Keratinocyte (primary cell): Measurements from ENCODE around the gene NRP2. TPM values are rescaled to one million over a fixed set of nuclear protein-coding genes. Genes with fewer than 3 reads are reported as not detected.

Source experiments
- DNase-seq: peaks from one replicate; pipeline ENCODE4 v3.0.0-alpha.2; 2011; ENCODE audit warnings: low read depth, missing footprints, low spot score
- FAIRE-seq: peaks from 2 replicates; lab custom pipeline; 2011; peaks lifted over from hg19 to GRCh38; lab: Jason Lieb, UNC
- H2AFZ ChIP-seq: 2 replicates; pipeline ENCODE4 v1.6.0; 2012; ENCODE audit warnings: low read length, control low read depth, inconsistent platforms; ENCODE audit not compliant: control insufficient read depth
- H3K27ac ChIP-seq: 2 replicates; pipeline ENCODE4 v1.5.1; 2011; ENCODE audit warnings: low read length; ENCODE audit not compliant: control insufficient read depth, insufficient read depth
- H3K27me3 ChIP-seq: 3 replicates; pipeline ENCODE4 v1.6.0; 2011; ENCODE audit warnings: low read length; ENCODE audit not compliant: control insufficient read depth, insufficient read depth; ENCODE audit errors: extremely low read depth
- H3K36me3 ChIP-seq, 2 experiments: 2 replicates in 1 of 2; 3 replicates in 1 of 2; pipeline ENCODE4 v1.5.1; 2011; ENCODE audit warnings: low read length in 2 of 2, mild to moderate bottlenecking in 1 of 2; ENCODE audit not compliant: control insufficient read depth in 2 of 2, insufficient read depth in 2 of 2; ENCODE audit errors: extremely low read depth in 1 of 2
- H3K4me1 ChIP-seq: 3 replicates; pipeline ENCODE4 v1.5.1; 2011; ENCODE audit warnings: low read length; ENCODE audit not compliant: control insufficient read depth, insufficient read depth; ENCODE audit errors: extremely low read depth
- H3K4me2 ChIP-seq: 3 replicates; pipeline ENCODE4 v1.6.0; 2011; ENCODE audit warnings: low read depth, low read length; ENCODE audit not compliant: control insufficient read depth, insufficient read depth; ENCODE audit errors: extremely low read depth
- H3K4me3 ChIP-seq, 3 experiments: fragments of 200-600 bp in 1 of 3; sonication (generic) in 1 of 3; 2 replicates in 2 of 3; 3 replicates in 1 of 3; pipeline ENCODE4 v1.5.1; 2011 to 2016; ENCODE audit warnings: low read length in 3 of 3, mild to moderate bottlenecking in 3 of 3, control low read depth in 2 of 3, inconsistent platforms in 1 of 3, low read depth in 1 of 3, mixed read lengths in 1 of 3, mixed run types in 1 of 3, moderate library complexity in 1 of 3; ENCODE audit not compliant: control insufficient read depth in 2 of 3, insufficient read depth in 2 of 3; ENCODE audit errors: extremely low read depth in 1 of 3
- H3K79me2 ChIP-seq: 2 replicates; pipeline ENCODE4 v1.6.0; 2012; ENCODE audit warnings: low read length; ENCODE audit not compliant: control insufficient read depth, insufficient read depth
- H3K9ac ChIP-seq: 3 replicates; pipeline ENCODE4 v1.6.0; 2011; ENCODE audit warnings: low read length; ENCODE audit not compliant: control insufficient read depth, insufficient read depth; ENCODE audit errors: extremely low read depth
- H3K9me1 ChIP-seq: 3 replicates; pipeline ENCODE4 v1.6.0; 2011; ENCODE audit warnings: low read length; ENCODE audit not compliant: control insufficient read depth, insufficient read depth; ENCODE audit errors: extremely low read depth
- H3K9me3 ChIP-seq: 2 replicates; pipeline ENCODE4 v1.5.1; 2012; ENCODE audit warnings: low read depth, low read length; ENCODE audit not compliant: control insufficient read depth
- H4K20me1 ChIP-seq: 3 replicates; pipeline ENCODE4 v1.6.0; 2011; ENCODE audit warnings: low read length; ENCODE audit not compliant: control insufficient read depth, insufficient read depth; ENCODE audit errors: extremely low read depth
- CTCF ChIP-seq, 3 experiments: IDR thresholded peaks in 1 of 3; conservative IDR thresholded peaks in 1 of 3; optimal IDR thresholded peaks in 1 of 3; 2 replicates in 2 of 3; 3 replicates in 1 of 3; pipeline versions ENCODE3 to v1.5.1; 2011; ENCODE audit warnings: low read length in 3 of 3, mild to moderate bottlenecking in 3 of 3, moderate library complexity in 2 of 3, control low read depth in 1 of 3, inconsistent platforms in 1 of 3; ENCODE audit not compliant: insufficient read depth in 2 of 3; ENCODE audit errors: extremely low read depth in 1 of 3
- EZH2 ChIP-seq: IDR thresholded peaks from one replicate; pipeline ENCODE4 v1.6.1; 2012; ENCODE audit warnings: inconsistent platforms, mild to moderate bottlenecking, low read length, moderate library complexity
- dilution Hi-C: fragments of 300-500 bp; cut with MboI; formaldehyde crosslinking; loops from one replicate; pipeline ENCODE4 v1.7.0; 2020; ENCODE audit warnings: low sequenced_read_pairs; ENCODE audit not compliant: extremely low pct_ligation_motif_present
- polyA plus RNA-seq, 5 experiments: library from polyadenylated mRNA; depleted of rRNA in 3 of 5; stranded (reverse) in 3 of 5; stranded (forward) in 1 of 5; unstranded in 1 of 5; fragments of >200 nt; gene quantifications; 1 replicate in 1 of 5; 2 replicates in 3 of 5; 3 replicates in 1 of 5; pipeline versions ENCODE4 v1.2.1 to v1.2.3, GENCODE V29; 2011 to 2012; ENCODE audit warnings: missing spikeins in 2 of 5, low read depth in 1 of 5, low replicate concordance in 1 of 5

NRP2 gene
- polyA plus RNA-seq, 1 donor (not counting 4 experiments of a cell fraction or from before 2014, with no cell fraction given): 20.6 TPM

GRCh38 chr2:205802941-205803340, 120.6 kb downstream of the NRP2 start:
- Histone ChIP-seq H3K9ac (no peak overlapping the region), H3K9me1 (no peaks in the 10 kb centered on the region), H3K4me2 (no peak overlapping the region), H3K4me1 (no peaks in the 10 kb centered on the region), H3K27me3 (no peaks in the 10 kb centered on the region), H3K27ac (no peak overlapping the region), H4K20me1 (no peaks in the 10 kb centered on the region), H3K36me3 (no peaks in the 10 kb centered on the region), H3K9me3 (no peaks in the 10 kb centered on the region), H2AFZ (no peak overlapping the region), H3K79me2 (no peaks in the 10 kb centered on the region), H3K4me3 (no peak overlapping the region)
- no peak for TF ChIP-seq CTCF (optimal IDR thresholded peaks at IDR 0.05 in 1 of 3, IDR thresholded peaks at IDR 0.05 in 1 of 3, conservative IDR thresholded peaks at IDR 0.05 in 1 of 3; ENCODE audit: extremely low read depth in 1 of 3, insufficient read depth in 2 of 3, low read length in 3 of 3)
- no peak for TF ChIP-seq EZH2
- dilution Hi-C loops: no loop called here
- FAIRE-seq (no peak), DNase-seq (no peak)

GRCh38 chr2:205803500-205803899, 121.2 kb downstream of the NRP2 start:
- H3K27me3 ChIP-seq: no peaks in the 10 kb centered on the region
- DNase-seq (no peak), FAIRE-seq (no peak)
- dilution Hi-C loops: no loop called here
- no peak overlapping the region for H3K4me3 ChIP-seq
- H3K4me1 ChIP-seq: no peaks in the 10 kb centered on the region
- H3K4me2 ChIP-seq: no peak overlapping the region
- no peaks in the 10 kb centered on the region for H3K9me3 ChIP-seq
- TF ChIP-seq CTCF (optimal IDR thresholded peaks at IDR 0.05 in 1 of 3, IDR thresholded peaks at IDR 0.05 in 1 of 3, conservative IDR thresholded peaks at IDR 0.05 in 1 of 3; ENCODE audit: extremely low read depth in 1 of 3, insufficient read depth in 2 of 3, low read length in 3 of 3) (no peak), EZH2 (no peak)
- H3K9me1 ChIP-seq: no peaks in the 10 kb centered on the region
- no peak overlapping the region for H3K27ac ChIP-seq
- no peaks in the 10 kb centered on the region for H3K79me2 ChIP-seq
- no peak overlapping the region for H2AFZ ChIP-seq
- no peak overlapping the region for H3K9ac ChIP-seq
- no peaks in the 10 kb centered on the region for H4K20me1 ChIP-seq
- H3K36me3 ChIP-seq: no peaks in the 10 kb centered on the region
